ENCODE data around the gene ST3GAL5.

The ST3GAL5 gene

GRCh38 chr2:85917887-85918795, 29.4 kb upstream of the ST3GAL5 start:
- DNase-seq (ENCODE audit: low read depth in 1 of 2, low spot score in 1 of 2) = no peak

DNA sequence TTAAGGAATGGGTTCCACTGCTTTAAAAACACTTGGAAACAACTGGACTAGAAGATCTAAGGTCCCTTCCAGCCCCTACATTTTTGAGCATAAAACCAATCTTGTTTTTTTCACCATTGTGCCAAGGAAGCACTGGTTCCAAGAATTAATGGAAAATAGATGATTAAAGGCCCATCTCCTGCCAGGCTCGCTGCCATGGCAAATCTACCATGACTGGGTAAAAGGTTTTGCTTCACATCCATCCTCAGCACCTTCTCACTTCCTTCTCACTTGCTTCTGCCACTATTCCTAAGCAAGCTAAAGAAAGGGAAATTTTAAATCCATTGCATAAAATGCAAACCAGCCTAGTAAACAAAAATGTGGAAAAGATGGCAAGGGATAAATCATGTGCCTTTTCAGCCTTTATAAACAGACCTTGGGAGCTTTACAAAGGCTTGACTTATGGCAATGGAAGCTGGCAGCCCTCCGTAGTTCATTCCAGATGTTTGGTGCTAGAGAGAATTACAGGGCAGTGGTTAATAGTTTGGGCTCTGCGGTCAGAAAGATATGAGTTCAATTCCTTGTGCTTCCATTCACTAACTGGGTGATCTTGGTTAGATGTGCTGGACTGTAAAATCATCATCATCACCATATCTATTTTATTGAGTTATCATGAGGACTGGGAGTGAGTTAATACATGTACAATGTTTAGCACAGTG, 27.0 kb upstream of the ST3GAL5 start:
- no peak for DNase-seq (ENCODE audit: low read depth in 1 of 2, low spot score in 1 of 2)

- DNase-seq (ENCODE audit: low read depth in 1 of 2, low spot score in 1 of 2) = no peak
Measured at GRCh38 chr2:85914922-85915321, 26.1 kb upstream of the ST3GAL5 start.

GRCh38 chr2:85913884-85914881, 25.4 kb upstream of the ST3GAL5 start:
- DNase-seq (ENCODE audit: low read depth in 1 of 2, low spot score in 1 of 2) = no peak

DNA sequence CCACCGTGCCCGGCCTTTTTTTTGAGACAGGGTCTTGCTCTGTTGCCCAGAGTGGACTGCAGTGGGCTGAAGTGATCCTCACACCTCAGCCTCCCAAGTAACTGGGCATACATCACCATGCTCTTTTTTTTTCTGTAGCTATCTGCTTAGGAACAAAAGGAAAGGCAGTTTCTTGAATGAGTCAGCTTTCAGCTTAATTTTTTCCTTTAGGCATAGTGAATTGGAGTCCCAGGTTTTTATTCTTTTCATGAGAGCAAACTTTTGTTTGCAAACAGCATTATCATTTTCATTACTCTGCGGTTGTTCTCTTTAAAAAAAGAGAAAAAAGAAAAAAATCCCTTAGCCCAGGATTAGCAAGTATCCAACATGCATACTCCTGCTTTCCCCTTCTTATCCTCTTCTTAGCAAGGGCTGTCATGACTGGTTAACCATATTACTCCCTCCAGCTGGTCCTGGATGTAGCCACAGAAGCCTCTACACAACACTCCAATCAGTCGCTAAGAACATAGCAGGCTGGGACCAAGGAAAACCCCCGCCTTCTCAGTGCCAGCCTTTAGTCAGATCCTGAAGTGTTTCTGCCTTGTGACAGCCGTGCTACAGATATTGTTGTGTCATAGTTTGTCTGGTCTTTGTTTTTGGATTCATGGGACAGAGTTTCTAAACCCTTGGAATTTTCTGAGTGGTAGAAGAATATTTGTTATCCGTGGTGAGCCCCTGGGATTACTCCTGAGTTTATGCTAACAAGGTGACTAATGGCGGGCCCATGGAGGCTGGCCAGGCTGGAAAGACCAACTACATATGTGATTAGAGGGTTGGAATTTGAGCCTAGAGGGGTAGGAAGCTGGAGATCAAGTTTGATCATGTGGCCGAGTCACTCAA, 23.3 kb upstream of the ST3GAL5 start:
- DNase-seq (ENCODE audit: low read depth in 1 of 2, low spot score in 1 of 2) = no peak

DNA sequence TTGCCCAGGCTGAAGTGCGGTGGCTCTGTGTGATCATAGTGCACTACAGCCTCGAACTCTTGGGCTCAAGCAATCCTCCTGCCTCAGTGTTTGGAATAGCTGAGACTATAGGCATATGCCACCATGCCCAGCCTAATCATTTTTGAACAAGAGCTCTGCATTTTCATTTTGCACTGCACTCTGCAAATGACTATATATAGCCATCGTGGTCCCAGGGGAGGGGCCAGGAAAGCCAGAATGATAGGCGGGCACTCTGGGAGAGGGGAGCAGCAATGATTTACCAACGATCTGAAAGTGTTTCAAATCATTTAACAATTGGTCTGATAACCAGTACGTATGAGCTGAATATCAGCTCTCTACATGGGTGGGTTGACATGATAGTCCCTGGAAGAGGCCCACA, 22.3 kb upstream of the ST3GAL5 start:
- no peak for DNase-seq (ENCODE audit: low read depth in 1 of 2, low spot score in 1 of 2)

- no peak for DNase-seq (ENCODE audit: low read depth in 1 of 2, low spot score in 1 of 2)
Measured at GRCh38 chr2:85909005-85909404, 20.2 kb upstream of the ST3GAL5 start.

- no peak for DNase-seq (ENCODE audit: low read depth in 1 of 2, low spot score in 1 of 2)
Measured at GRCh38 chr2:85908506-85908905, 19.7 kb upstream of the ST3GAL5 start.

- no peak for DNase-seq (ENCODE audit: low read depth in 1 of 2, low spot score in 1 of 2)
Measured at GRCh38 chr2:85907671-85908157, 18.9 kb upstream of the ST3GAL5 start.

DNA sequence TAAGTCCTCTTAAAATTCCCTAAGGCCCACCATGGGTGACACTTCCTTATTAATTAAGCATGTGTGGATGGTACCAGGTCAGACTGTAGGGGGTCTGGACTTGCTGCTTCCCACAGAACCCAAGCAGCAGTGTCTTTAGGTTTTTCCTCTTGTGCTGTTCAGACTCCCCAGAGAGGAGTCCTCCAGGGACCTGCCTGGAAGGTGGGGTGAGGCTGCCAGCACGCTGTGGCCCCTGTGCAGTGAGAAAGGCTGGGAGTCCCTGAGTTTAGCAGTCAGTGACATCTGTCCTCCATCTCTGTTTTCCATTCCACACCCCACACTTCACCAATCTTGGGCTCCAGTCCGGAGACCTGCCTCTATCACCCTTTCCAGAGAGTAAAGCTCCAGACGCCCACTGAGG, 18.0 kb upstream of the ST3GAL5 start:
- DNase-seq (ENCODE audit: low read depth in 1 of 2, low spot score in 1 of 2) = no peak

GRCh38 chr2:85905891-85906290, 17.1 kb upstream of the ST3GAL5 start:
- no peak for DNase-seq (ENCODE audit: low read depth in 1 of 2, low spot score in 1 of 2)

DNA sequence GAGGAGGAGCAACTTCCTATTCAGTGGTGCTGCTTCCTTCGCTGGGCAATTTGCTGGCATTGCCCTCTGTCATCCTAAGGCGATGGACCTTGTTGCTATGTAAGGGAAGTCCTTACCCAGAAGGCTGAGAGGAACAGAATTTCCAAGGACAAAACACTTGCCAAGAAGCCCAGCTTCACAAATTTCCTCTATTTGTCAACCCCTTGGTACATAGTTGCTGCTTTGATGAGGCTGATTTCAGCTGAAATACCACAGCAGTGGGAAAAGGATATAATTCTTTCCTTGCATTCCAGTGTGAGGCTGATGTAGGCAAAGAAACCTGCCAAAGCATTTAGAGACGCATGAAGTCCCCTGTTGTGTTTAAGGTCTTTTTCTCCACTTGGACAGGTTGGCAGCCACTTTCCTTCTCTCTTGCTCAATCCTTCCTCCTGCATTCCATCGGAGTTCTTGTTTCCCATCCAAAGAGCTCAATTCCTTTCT, 16.4 kb upstream of the ST3GAL5 start:
- DNase-seq (ENCODE audit: low read depth in 1 of 2, low spot score in 1 of 2) = no peak

DNA sequence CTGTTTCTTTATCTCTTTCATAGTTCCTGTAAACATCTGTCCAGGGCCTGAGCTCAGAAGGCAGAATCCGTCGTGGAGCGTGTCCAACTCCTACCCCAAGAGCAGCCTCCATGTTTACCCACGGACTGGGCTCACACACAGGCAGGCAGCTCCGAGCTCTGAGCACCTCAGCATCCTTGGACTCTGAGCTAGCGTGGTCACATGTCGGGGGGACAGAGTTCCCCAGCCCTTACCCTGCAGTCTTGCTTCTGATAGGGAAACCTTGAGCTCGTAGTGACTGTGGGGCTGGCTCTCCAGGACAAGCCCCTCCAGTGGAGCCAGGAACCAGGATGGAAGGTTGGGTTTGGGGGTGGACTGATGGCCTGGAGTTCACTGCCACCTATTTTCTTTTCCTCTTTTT, 15.1 kb upstream of the ST3GAL5 start:
- DNase-seq (ENCODE audit: low read depth in 1 of 2, low spot score in 1 of 2) = no peak

GRCh38 chr2:85902496-85902895, 13.7 kb upstream of the ST3GAL5 start:
- DNase-seq (ENCODE audit: low read depth in 1 of 2, low spot score in 1 of 2) = no peak

DNA sequence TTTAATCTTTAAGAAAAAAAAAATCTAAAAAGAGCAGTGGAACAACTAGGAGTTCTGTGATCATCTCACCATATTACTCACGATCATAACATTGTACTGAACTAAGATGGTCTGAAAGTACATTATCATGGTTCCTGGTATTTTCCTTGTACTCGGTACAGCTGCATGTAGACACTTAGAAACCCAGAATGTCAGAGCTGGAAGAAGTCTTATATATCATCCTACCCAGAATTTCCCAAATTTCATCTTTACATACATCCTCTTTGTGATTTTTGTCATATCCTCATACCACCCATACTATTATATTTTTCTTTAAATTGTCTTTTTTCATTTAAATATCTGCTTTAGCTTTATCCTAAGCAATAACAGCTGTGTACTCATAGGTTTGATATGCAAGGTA, 12.4 kb upstream of the ST3GAL5 start:
- no peak for DNase-seq (ENCODE audit: low read depth in 1 of 2, low spot score in 1 of 2)

DNA sequence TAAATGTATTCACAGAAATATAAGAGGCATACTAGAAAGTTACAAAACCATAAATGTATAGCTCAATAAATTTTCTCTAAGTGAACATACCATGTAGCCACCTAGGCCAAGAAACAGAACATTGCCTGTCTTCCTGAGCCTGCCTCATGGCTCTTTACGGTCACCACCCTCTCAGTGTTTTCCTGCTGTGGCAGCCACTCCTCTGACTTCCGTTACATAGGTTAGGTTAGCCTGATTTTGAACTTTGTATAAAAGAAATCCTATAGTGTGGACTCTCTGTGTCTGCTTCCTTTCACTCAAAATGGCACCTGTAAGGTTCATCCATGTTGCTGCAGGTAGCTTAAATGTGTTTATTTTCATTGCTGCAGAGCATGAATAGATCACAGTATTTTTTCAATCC, 11.6 kb upstream of the ST3GAL5 start:
- no peak for DNase-seq (ENCODE audit: low read depth in 1 of 2, low spot score in 1 of 2)

- no peak for DNase-seq (ENCODE audit: low read depth in 1 of 2, low spot score in 1 of 2)
Measured at GRCh38 chr2:85899849-85900248, 11.1 kb upstream of the ST3GAL5 start.

DNA sequence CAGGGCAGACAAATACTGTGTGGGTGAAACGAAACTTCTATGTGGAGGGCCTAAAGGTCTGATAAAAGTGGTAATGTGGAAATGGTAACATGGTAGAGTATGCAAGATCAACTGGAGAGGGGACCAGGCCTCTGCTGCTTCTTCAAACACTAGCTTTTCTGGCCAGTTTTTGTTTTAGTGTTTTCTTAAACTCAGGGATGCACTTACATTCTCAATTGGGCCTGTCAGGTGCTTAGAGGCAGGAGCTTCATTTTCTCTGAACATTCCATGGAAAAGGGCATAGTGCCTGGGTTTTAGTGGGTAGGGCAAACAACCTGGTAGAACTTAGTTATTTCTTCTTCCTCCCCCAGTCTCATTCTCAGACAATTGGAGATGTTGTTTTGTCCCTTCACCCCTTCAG, 10.5 kb upstream of the ST3GAL5 start:
- DNase-seq (ENCODE audit: low read depth in 1 of 2, low spot score in 1 of 2) = no peak

DNA sequence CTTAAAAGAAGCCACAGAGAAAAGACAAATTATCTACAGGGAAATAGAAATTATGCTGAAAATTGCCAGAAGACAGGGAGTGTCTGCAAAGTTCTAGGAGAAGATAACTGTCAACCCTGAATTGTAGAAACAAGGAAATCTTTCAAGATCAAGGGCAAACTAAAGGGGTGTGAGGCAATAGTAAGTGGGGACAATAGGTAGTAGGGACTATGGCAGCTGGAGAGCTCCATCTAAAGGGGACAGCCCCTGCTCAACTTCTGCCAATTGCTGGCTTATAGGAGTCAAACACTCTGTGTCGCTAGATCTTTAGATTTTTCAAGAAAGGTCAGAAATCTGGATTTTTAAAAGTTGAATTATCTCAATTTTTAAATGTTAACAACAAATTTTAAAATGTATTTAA, 10.1 kb upstream of the ST3GAL5 start:
- DNase-seq (ENCODE audit: low read depth in 1 of 2, low spot score in 1 of 2) = no peak
